OCI-LY7 (cell line): ENCODE measurements around the gene COQ4. TPM values are rescaled to one million over a fixed set of nuclear protein-coding genes. Genes with fewer than 3 reads are reported as not detected.

Source experiments
- BruUV-seq: library from RNA; stranded (reverse); fragments of 400-500 nt; replicated peaks from 2 replicates; lab custom pipeline; 2021; lab: Mats Ljungman, UMichigan
- CTCF ChIA-PET: fragments of 300-600 bp; sonication (Branson Sonifier 250); formaldehyde crosslinking; loops from one replicate; lab custom pipeline; 2022; ENCODE audit warnings: antibody characterized with exemption; ENCODE audit not compliant: unreplicated experiment; lab: Charles Lee
- POLR2A ChIA-PET: fragments of 300-600 bp; sonication (Branson Sonifier 250); formaldehyde crosslinking; loops from one replicate; lab custom pipeline; 2022; ENCODE audit warnings: antibody characterized with exemption; lab: Charles Lee
- DNase-seq: peaks from one replicate; pipeline ENCODE4 v3.0.0-alpha.2; 2015; ENCODE audit warnings: low spot score
- H2AFZ ChIP-seq: fragments of 200-600 bp; sonication (generic), shearing (Covaris generic); 2 replicates; pipeline ENCODE4 v1.6.1; 2014; ENCODE audit warnings: mild to moderate bottlenecking, antibody characterized with exemption, low read length, moderate library complexity
- H3K27ac ChIP-seq: fragments of 200-600 bp; sonication (generic); 2 replicates; pipeline ENCODE4 v1.5.1; 2014; ENCODE audit warnings: mixed run types, low read depth, mild to moderate bottlenecking, moderate library complexity, low read length, inconsistent platforms; ENCODE audit not compliant: poor library complexity, severe bottlenecking
- H3K36me3 ChIP-seq: fragments of 200-600 bp; sonication (generic); 2 replicates; pipeline ENCODE4 v1.6.1; 2014; ENCODE audit warnings: mild to moderate bottlenecking, antibody characterized with exemption, low read length, moderate library complexity, mixed read lengths; ENCODE audit not compliant: insufficient read depth
- H3K4me1 ChIP-seq: fragments of 200-600 bp; sonication (generic); 2 replicates; pipeline ENCODE4 v1.5.1; 2014; ENCODE audit warnings: mild to moderate bottlenecking, low read length; ENCODE audit not compliant: insufficient read depth, poor library complexity, severe bottlenecking
- H3K4me2 ChIP-seq: fragments of 200-600 bp; sonication (generic); 2 replicates; pipeline ENCODE4 v1.6.1; 2014; ENCODE audit warnings: mild to moderate bottlenecking, low read length
- H3K4me3 ChIP-seq: fragments of 200-600 bp; sonication (generic); 2 replicates; pipeline ENCODE4 v1.5.1; 2014; ENCODE audit warnings: mild to moderate bottlenecking, low read depth, low read length; ENCODE audit not compliant: poor library complexity, severe bottlenecking
- H3K79me2 ChIP-seq: fragments of 200-600 bp; sonication (generic); 2 replicates; pipeline ENCODE4 v1.6.1; 2016; ENCODE audit warnings: low read depth, mild to moderate bottlenecking, low read length, moderate library complexity, mixed read lengths; ENCODE audit not compliant: insufficient read depth
- H3K9me2 ChIP-seq: fragments of 200-600 bp; sonication (generic); 2 replicates; pipeline ENCODE4 v1.6.1; 2016; ENCODE audit warnings: mild to moderate bottlenecking, low read length, mixed read lengths; ENCODE audit not compliant: insufficient read depth
- H3K9me3 ChIP-seq: fragments of 200-600 bp; sonication (generic); 2 replicates; pipeline ENCODE4 v1.6.1; 2014; ENCODE audit warnings: mild to moderate bottlenecking, mixed run types, low read length, mixed read lengths
- H4K20me1 ChIP-seq: fragments of 200-600 bp; sonication (generic); 2 replicates; pipeline ENCODE4 v1.6.1; 2014; ENCODE audit warnings: mild to moderate bottlenecking, antibody characterized with exemption, low read length, moderate library complexity, mixed read lengths; ENCODE audit not compliant: insufficient read depth
- CTCF ChIP-seq: fragments of 200-600 bp; sonication (generic); conservative IDR thresholded peaks from 2 replicates; pipeline ENCODE4 v1.5.1; 2014; ENCODE audit warnings: mild to moderate bottlenecking, antibody characterized with exemption, low read length, moderate library complexity, mixed read lengths
- EZH2phosphoT487 ChIP-seq: fragments of 200-600 bp; sonication (generic); IDR thresholded peaks from 2 replicates; pipeline ENCODE4 v1.6.1; 2018; ENCODE audit warnings: low read depth, borderline replicate concordance, mild to moderate bottlenecking, mixed run types, antibody characterized with exemption, low read length, moderate library complexity, mixed read lengths
- intact Hi-C: fragments of 100-400 bp; cut with micrococcal nuclease; formaldehyde crosslinking; loops from one replicate; pipeline ENCODE4 v1.10.0; 2022; ENCODE audit not compliant: unreplicated experiment
- total RNA-seq, 2 experiments: library from RNA; depleted of rRNA in 1 of 2; stranded (reverse); fragments of >200 nt in 1 of 2; shearing (Covaris generic) in 1 of 2; gene quantifications; 2 replicates each; pipeline ENCODE4 v1.2.3, GENCODE V29; 2014 to 2022

COQ4 gene
- total RNA-seq, 2 experiments from 2014 or later, result 53.4 to 55.8 TPM

- CTCF ChIA-PET, result interaction anchor here (0.7 to 1.2 kb wide), 4 partner anchors 21 to 97 kb away, joined by 3 to 5 read pairs (median 4); partner anchors contain the start of genes GOLGA2 and SWI5
- Histone ChIP-seq H3K4me2 (peak overlapping the region; percentile 92), H4K20me1 (no peaks in the 10 kb centered on the region), H2AFZ (peak overlapping the region; percentile 47; the same call in 1 of the 2 replicates), H3K9me2 (no peaks in the 10 kb centered on the region), H3K27ac (peak overlapping the region; percentile 18), H3K36me3 (peaks cover 33% of the 10 kb centered on the region), H3K9me3 (no peaks in the 10 kb centered on the region), H3K4me1 (peaks cover 5% of the 10 kb centered on the region), H3K79me2 (no peaks in the 10 kb centered on the region), H3K4me3 (peak overlapping the region; percentile 82)
- BruUV-seq, result no TSS peak
- POLR2A ChIA-PET, result interaction anchor here (0.8 kb wide), 1 partner anchor 91 kb away, joined by 3 read pairs; no protein-coding TSS in a partner anchor
- intact Hi-C loops, result loop anchor here (1.0 to 5.0 kb wide), 3 partner anchors 29 to 139 kb away; partner anchors contain the start of genes DNM1 and URM1
- TF ChIP-seq CTCF (peak; percentile 80), EZH2phosphoT487 (no peak)
- DNase-seq, result peak; percentile 84
These were observed 18.8 kb downstream of the COQ4 start for GRCh38 chr9:128341435-128341849.

GRCh38 chr9:128342971-128343680 lies 20.5 kb downstream of the COQ4 start:
- ChIA-PET CTCF (no interaction called here), POLR2A (no interaction called here)
- intact Hi-C loops, result loop anchor here (5.0 kb wide), 1 partner anchor 141 kb away; the partner anchor contains the start of gene DNM1
- H3K4me2 ChIP-seq, result no peak overlapping the region
- H3K79me2 ChIP-seq, result no peaks in the 10 kb centered on the region
- H3K4me3 ChIP-seq, result no peak overlapping the region
- no peaks in the 10 kb centered on the region for H4K20me1 ChIP-seq
- H3K36me3 ChIP-seq, result peaks cover 43% of the 10 kb centered on the region
- no peak overlapping the region for H2AFZ ChIP-seq
- no peaks in the 10 kb centered on the region for H3K9me3 ChIP-seq
- H3K9me2 ChIP-seq, result no peaks in the 10 kb centered on the region
- peaks cover 5% of the 10 kb centered on the region for H3K4me1 ChIP-seq
- no peak for DNase-seq
- H3K27ac ChIP-seq, result no peak overlapping the region
- no TSS peak for BruUV-seq
- no peak for TF ChIP-seq EZH2phosphoT487
- no peak for TF ChIP-seq CTCF

- no peaks in the 10 kb centered on the region for H3K9me3 ChIP-seq
- no peak for DNase-seq
These were observed 21.2 kb downstream of the COQ4 start for GRCh38 chr9:128343855-128344254.

More at GRCh38 chr9:128343855-128344254, 21.2 kb downstream of the COQ4 start:
- peaks cover 48% of the 10 kb centered on the region for H3K36me3 ChIP-seq
- no peak overlapping the region for H3K4me2 ChIP-seq
- no peak overlapping the region for H3K27ac ChIP-seq
- intact Hi-C loops, result loop anchor here (5.0 kb wide), 1 partner anchor 142 kb away; the partner anchor contains the start of gene DNM1
- TF ChIP-seq CTCF, result no peak
- TF ChIP-seq EZH2phosphoT487, result no peak
- H4K20me1 ChIP-seq, result no peaks in the 10 kb centered on the region
- H3K9me2 ChIP-seq, result no peaks in the 10 kb centered on the region
- ChIA-PET POLR2A (no interaction called here), CTCF (no interaction called here)
- no peaks in the 10 kb centered on the region for H3K79me2 ChIP-seq
- H3K4me1 ChIP-seq, result peaks cover 5% of the 10 kb centered on the region
- BruUV-seq, result no TSS peak
- H2AFZ ChIP-seq, result no peak overlapping the region
- H3K4me3 ChIP-seq, result no peak overlapping the region
